Middle frontal gyrus (tissue), 1 donor: Measurements from ENCODE around the gene PLS3.

Experiments used
- DNase-seq: peaks from one replicate; pipeline ENCODE4 v3.0.0-alpha.2; 2015; ENCODE audit warnings: low spot score; ENCODE audit errors: extremely low spot score

PLS3 gene

DNA sequence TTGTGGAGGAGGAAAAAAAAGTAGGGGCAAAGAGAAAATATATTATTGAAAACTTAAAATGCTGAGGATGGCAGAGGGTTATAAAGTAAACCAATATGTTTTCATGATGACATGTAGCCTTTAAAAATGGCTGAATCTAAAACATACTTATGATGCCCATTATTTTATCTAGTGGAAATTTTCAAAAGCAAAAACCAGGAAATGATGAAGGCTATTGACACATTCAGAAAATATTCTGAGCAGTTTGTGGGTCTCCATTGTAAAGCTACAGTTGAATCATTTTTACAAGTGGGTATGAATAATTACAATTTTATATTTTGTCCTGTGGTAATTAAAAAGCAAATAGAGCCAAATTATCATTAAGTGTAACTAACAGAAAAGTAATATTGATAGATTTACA is 10.7 kb downstream of the PLS3 start:
- no peak for DNase-seq

- DNase-seq, result no peak
Observed at GRCh38 chrX:115573185-115573584, 12.2 kb downstream of the PLS3 start.

- DNase-seq, result no peak
Observed at GRCh38 chrX:115576676-115577075, 15.7 kb downstream of the PLS3 start.

DNA sequence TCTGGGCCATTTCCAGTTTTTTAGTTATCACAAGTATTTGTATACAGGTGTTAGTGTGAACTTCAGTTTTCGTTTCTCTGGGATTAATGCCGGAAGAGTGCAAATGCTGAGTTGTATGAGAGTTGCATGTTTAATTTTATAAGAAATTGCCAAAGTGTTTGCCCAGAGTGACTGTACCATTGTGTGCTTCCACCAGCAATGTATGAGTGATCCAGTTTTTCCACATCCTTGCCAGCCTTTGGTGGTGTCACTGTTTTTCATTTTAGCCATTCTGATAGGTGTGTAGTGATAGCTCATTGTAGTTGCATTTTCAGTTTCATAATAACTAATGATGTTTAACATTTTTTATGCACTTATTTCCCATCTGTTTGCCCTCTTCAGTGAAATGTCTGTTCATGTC is 18.4 kb downstream of the PLS3 start:
- no peak for DNase-seq

DNA sequence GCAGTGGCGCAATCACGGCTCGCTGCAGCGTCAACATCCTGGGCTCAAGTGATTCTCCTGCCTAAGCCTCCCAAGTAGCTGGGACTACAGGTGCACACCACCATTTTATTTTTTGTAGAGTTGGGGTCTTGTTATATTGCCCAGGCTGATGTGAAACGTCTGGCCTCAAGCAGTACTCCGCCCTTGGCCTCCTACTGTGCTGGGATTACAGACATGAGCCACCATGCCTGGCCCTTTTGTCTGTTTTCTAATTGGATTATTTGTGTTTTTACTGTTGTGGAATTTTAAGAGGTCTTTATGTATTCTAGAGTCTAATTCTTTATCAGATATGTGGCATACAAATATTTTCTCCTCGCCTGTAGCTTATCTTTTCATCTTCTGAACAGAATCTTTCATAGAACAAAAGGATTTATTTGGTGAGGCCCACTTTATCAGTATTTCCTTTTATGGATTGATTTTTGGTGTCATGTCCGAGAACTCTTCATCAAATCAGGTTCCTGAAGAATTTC is 18.9 kb downstream of the PLS3 start:
- no peak for DNase-seq

- DNase-seq, result no peak
Observed at GRCh38 chrX:115581759-115582615, 21.0 kb downstream of the PLS3 start.

DNA sequence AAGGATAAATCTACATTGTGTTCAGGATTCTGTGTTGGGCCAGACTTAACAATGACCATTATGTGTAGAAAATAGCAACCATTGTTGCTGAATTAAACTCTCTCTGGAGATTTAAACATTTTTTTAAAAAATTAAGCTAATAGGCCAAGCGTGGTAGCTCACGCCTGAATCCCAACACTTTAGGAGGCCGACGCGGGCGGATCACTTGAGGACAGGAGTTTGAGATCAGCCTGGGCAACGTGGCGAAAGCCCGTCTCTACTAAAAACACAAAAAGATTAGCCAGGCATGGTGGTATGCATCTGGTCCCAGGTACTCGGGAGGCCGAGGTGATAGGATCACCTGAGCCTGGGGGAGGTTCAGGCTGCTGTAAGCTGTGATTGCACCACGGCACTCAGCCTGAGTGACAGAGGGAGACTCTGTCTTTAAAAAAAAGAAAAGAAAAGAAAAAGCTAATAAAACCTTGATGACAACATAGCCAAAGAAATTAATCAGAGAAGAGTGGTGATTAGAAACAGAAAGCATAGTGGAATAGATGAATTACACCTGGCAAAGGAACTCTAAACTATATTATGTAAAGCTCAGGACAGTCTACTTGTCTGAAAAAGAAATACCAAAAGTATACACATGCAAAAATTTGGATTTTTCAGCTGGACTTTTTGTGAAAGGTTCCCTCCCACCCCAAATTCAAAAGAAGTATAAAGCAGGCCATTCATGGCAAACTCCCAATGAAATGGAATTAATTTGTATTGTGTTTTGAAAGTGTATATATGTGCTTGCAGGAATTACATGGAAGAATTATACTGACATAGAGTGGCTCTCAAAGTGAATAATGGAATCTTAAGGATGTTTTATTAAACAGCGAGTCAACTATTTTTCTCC is 21.9 kb downstream of the PLS3 start:
- DNase-seq, result no peak

- no peak for DNase-seq
Observed at GRCh38 chrX:115583496-115584004, 22.6 kb downstream of the PLS3 start.

DNA sequence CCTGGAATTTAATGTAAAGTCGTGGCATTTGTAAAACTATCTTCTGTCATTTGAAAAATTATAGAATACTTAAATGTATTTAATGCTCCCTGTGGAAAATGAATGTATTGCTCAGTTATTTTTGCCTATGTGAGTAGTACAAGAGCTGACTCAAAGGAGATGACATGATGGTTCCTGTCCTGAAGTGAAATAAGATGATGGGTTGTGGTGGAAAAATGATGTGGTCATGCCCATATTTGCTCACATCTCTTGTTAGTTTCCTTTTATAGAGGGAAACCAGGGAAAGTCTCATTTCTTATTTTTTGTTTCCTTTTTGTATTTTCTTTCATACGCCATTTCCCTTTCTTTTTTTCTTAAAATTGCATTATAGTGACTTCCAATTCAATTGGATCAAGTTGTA is 23.7 kb downstream of the PLS3 start:
- DNase-seq, result no peak

DNA sequence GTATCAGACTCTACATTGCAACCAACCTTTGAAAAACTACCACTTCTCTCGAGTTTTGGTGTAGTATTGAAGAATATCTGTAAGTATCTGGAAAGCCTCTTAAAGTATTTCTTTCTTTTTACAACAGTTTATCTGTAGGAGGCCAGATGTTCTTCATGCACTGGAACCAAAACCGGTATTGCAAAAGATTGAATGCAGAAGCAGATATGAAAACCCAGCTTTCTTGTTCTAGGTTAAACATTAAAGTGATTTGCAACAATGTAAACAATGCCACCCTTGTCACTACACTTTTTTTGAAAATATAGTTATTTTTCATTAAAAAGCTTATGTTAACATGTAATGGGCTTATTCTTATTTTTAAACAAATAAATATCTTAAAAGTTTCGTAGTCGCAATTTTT is 27.2 kb downstream of the PLS3 start:
- DNase-seq, result no peak

GRCh38 chrX:115589419-115589818 is 28.4 kb downstream of the PLS3 start:
- no peak for DNase-seq

DNA sequence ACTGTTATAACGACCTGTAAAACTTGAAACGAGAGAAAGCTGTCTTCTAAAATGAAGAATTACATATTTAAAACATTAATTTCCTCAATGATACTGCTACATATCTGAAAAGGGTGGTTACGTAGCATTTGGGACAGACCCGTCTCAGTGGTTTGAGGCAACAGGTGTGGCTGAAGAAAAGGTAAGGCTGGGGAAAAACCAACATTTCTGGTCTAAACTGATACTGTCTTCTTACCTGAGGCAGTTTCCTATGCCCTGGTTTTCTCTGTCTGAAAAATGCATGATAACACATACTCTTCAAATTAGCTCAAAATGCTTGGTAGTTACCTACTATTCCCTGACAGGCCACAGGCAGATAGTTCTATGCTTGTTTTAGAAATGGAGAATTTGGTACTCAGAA is 30.4 kb downstream of the PLS3 start:
- no peak for DNase-seq

DNA sequence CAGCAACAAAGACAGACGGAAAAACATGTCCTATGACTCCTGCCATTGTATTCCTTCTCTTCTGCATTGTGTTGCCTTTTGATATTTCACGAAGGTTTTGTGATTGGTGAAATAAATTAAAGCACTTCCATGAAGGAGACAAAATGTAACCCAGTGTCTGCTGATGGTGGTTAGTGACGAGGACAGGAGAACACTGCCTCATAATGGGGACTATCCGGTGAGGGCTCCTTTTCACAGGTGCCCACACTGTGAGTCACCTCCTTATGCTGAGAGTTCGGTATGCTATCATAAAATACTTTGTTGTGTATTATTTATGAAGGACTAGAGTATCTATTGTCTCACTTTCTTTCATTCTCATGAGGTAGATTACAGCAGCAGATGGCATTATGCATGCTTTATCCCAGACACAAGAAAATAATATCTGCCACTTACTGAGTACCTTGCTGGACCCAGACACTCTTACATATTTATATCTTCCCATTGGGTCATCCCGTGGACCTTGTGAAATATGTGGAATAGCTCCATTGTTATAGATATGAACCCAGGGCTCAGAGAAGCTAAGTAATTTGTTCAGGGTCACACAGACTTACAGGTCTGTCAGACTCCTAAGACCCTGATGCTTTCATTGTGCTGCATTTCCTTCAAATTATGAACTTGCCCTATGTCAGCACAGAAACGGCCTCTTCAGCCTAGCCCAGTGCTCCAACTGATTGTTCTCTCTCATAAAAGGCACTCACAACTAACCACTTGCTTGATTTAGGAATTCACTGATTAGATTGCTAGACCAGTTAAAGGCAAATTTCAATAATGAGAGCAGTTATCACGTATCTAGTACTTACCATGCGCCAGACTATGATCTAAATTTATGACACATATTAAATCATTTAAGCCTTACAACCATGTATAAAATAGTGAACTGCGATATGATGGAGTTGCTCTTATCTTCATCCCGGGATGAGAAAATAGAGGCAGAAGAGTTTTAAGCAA is 31.2 kb downstream of the PLS3 start:
- no peak for DNase-seq

DNA sequence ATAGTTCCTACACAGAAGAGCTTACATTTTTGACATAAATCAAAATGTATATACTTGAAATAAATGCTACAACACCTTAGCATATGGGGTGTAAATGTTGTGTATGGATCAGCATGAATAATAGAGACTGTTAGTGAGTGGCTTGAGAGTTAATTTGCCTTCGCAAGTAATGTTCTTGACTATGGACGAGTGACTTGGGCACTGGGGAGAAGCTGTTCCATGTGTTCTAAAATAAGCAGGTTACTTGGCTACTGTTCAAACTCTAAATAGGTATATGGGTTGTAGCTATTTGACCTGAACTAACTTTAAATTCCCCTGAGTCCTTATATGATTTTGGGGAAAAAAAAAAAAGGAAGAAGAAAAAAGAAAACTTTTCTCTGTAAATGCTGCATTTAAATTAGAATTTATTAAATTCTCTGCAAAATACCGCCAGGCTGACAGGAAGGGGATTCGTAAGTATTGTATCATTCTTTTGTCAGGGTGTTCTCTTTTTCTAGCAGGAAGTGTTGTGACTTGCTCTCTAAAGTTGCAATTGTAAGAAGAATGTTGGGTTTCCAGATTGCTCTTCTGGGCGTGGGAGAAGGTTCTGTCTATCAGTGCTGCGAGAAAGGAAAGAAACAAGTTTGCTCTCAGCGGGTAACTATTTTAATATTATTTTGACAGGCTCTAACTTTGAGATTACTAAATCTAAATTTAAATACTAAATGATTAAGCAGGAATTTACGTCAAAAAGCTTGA is 32.2 kb downstream of the PLS3 start:
- DNase-seq, result no peak

DNA sequence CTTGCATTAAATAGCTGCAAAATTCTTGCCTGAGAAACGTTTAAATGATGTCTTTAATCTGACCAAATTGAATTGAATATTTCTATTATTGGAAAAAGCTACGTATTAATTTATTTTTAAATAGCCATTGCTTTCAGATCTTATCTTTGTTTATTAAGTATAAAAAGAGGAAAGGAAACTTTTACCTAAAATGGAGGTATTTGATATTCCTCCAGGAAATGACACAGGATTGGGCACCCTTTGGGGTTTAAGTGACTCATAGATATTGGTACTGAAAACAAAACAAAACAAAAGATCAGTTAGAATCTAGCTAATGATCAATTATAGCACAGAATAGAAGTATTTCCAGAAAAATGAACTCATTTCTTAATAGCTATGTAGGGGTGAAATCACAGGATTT is 34.1 kb downstream of the PLS3 start:
- DNase-seq, result no peak

- no peak for DNase-seq
Observed at GRCh38 chrX:115598556-115598955, 37.6 kb downstream of the PLS3 start.

DNA sequence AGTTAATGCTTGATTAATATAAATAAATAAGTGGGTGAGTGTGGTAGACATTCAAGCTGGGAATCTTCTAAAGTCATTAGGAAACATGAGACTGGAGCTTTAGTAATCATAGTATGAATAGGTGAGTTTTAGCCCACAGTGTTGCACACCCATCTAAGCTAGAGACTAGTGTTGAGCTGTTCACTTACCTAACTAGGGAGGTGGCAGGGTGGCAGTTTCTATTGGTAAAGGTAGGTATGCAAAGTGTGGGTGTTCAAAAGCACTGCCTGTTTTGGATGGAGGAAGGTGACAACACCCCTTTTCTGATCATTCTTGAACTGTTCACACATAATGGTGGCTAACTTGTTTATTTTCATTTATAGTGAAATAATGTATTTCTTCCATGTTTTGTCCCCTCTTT is 41.3 kb downstream of the PLS3 start:
- no peak for DNase-seq

DNA sequence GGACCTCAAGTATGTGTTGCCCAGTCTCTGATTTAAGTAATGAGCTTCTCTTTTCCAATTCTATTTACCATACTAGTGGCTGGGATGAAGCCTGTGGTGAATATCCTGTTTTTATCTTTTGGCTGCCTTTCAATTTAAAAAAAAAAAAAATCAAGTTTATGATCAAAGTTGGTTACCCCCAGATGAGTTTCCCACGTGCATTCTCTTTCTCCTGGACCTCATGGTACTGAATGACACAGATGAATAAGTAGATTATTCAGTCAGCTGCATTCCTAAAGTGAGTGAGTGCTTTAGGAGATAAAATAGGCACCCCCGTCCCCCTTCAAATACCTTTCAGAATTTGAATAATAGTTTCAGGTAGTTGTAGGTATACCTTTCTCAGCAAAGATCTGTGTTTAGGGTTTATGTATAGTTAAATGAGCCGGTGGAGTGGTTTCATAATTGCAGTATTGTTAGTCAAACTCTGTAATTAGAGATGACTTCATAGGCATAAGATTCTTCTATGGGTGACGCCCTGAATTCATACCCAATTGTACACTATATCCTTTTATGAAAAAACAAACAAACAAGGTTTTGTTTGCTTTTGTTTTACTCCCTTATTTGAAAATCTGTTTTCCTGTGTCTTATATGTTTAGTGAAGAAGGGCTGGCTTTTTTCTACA is 41.9 kb downstream of the PLS3 start:
- no peak for DNase-seq

GRCh38 chrX:115603534-115604074 is 42.6 kb downstream of the PLS3 start:
- no peak for DNase-seq
